NCI-H345 treated with DMSO at 0.1 percent for 48 hours (cell line): Measurements from ENCODE around the gene ABHD16A.

Experiments used
- DNase-seq: peaks from one replicate; lab custom pipeline; 2025; ENCODE audit not compliant: unreplicated experiment; lab: John Stamatoyannopoulos, UW

Gene ABHD16A

GRCh38 chr6:31642798-31643570 lies 60.1 kb downstream of the ABHD16A start:
- no peak for DNase-seq

DNA sequence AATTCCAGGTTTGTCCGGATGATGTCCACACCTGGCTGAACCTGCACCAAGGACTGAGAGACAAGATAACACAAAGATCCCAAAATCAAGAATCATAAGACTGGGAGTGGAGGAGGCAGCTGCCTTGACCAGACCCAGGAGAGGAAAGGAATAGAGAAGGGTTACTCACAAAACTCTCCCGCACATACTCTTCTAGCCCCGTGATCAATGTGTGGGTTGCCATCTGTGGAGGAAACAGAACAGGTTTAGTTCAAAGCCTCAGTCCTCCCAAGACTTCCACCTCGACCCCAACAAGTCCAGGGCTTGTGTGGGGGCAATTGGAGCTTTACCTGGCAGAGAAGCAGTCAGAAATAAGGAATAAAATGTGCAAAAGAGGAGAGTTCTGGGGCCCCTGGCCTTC lies 61.8 kb downstream of the ABHD16A start:
- DNase-seq, result no peak

- DNase-seq, result no peak
Measured at GRCh38 chr6:31640612-31641011, 62.5 kb downstream of the ABHD16A start.

DNA sequence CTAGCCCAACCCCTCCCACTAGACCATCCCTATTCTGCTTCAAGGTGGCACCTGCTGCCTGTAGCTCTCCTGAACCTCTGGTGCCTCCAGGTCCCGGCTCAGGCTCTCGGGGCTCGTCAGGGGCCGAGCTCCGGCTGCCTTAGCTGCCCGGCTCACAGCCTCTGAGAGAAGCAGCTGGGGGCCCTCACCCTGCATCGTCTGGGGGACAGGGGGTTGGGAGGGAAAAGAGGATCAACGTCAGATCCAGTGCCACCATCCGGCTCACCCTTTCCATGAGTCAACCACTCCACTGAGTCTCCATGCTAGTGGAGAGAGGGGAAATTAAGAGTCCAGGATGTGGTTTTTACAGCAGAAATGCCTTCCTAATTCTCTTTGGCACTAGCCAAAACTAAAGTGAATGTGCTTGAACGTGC lies 63.7 kb downstream of the ABHD16A start:
- DNase-seq, result no peak

- DNase-seq, result no peak
Measured at GRCh38 chr6:31639043-31639442, 64.1 kb downstream of the ABHD16A start.
